HepG2 (cell line): ENCODE data around the gene PANK3. TPM values are rescaled to one million over a fixed set of nuclear protein-coding genes. Genes with fewer than 3 reads are reported as not detected.
A peak's percentile ranks its signal among the peaks of the same experiment; 100 is the strongest.

Source experiments
- ARNT ChIP-seq: fragments of 450-650 bp; IDR thresholded peaks from 2 replicates; pipeline ENCODE4 v1.6.1; 2017
- BRCA1 ChIP-seq: sonication (generic); formaldehyde crosslinking; IDR thresholded peaks from 2 replicates; pipeline ENCODE4 v1.4.0; 2020; ENCODE audit warnings: missing genetic modification reagents
- ERF ChIP-seq: IDR thresholded peaks from 2 replicates; pipeline ENCODE4 v1.6.1; 2018; ENCODE audit warnings: missing biosample characterization, missing genetic modification reagents
- GATA4 ChIP-seq: sonication (generic); IDR thresholded peaks from 2 replicates; pipeline ENCODE4 v1.6.1; 2016; ENCODE audit warnings: antibody characterized with exemption, low read depth, borderline replicate concordance
- HOXD1 ChIP-seq: sonication (generic); formaldehyde crosslinking; IDR thresholded peaks from 2 replicates; pipeline ENCODE4 v1.5.0; 2020; ENCODE audit warnings: missing genetic modification reagents
- KDM5A ChIP-seq: fragments of 200-600 bp; sonication (generic); IDR thresholded peaks from 2 replicates; pipeline ENCODE4 v1.7.0; 2018; ENCODE audit warnings: antibody characterized with exemption, mild to moderate bottlenecking, low read length, borderline replicate concordance
- MIER3 ChIP-seq: IDR thresholded peaks from 2 replicates; pipeline ENCODE4 v1.6.1; 2016; ENCODE audit warnings: missing compliant biosample characterization, borderline replicate concordance
- MTERF4 ChIP-seq: sonication (generic); formaldehyde crosslinking; IDR thresholded peaks from 2 replicates; pipeline ENCODE4 v1.8.0; 2023; ENCODE audit warnings: mild to moderate bottlenecking, missing genetic modification reagents
- NKX3-1 ChIP-seq: sonication (generic); formaldehyde crosslinking; IDR thresholded peaks from 2 replicates; pipeline ENCODE4 v1.5.0; 2020; ENCODE audit warnings: missing genetic modification reagents
- ONECUT2 ChIP-seq: sonication (generic); formaldehyde crosslinking; IDR thresholded peaks from 2 replicates; pipeline ENCODE4 v1.4.0; 2020; ENCODE audit warnings: missing genetic modification reagents
- PAWR ChIP-seq: sonication (generic); formaldehyde crosslinking; IDR thresholded peaks from 2 replicates; pipeline ENCODE4 v1.4.0; 2020; ENCODE audit warnings: missing genetic modification reagents, mild to moderate bottlenecking, borderline replicate concordance
- SKIL ChIP-seq: sonication (generic); formaldehyde crosslinking; IDR thresholded peaks from 2 replicates; pipeline ENCODE4 v1.8.0; 2022; ENCODE audit warnings: missing genetic modification reagents, mild to moderate bottlenecking, moderate library complexity, borderline replicate concordance
- ZBTB44 ChIP-seq: sonication (generic); formaldehyde crosslinking; IDR thresholded peaks from 2 replicates; pipeline ENCODE4 v1.4.0; 2020; ENCODE audit warnings: missing genetic modification reagents
- ZFP36L1 ChIP-seq: sonication (generic); formaldehyde crosslinking; IDR thresholded peaks from 2 replicates; pipeline ENCODE4 v1.8.0; 2022; ENCODE audit warnings: mild to moderate bottlenecking, missing genetic modification reagents, moderate library complexity
- ZNF33A ChIP-seq: sonication (generic); formaldehyde crosslinking; IDR thresholded peaks from 2 replicates; pipeline ENCODE4 v1.5.1; 2020; ENCODE audit warnings: missing genetic modification reagents, mild to moderate bottlenecking, moderate library complexity, borderline replicate concordance
- ZSCAN25 ChIP-seq: sonication (generic); formaldehyde crosslinking; IDR thresholded peaks from 2 replicates; pipeline ENCODE4 v1.8.0; 2022; ENCODE audit warnings: mild to moderate bottlenecking, missing genetic modification reagents
- ZSCAN31 ChIP-seq: sonication (generic); formaldehyde crosslinking; IDR thresholded peaks from 2 replicates; pipeline ENCODE4 v1.5.0; 2020; ENCODE audit warnings: low read depth, mild to moderate bottlenecking, missing genetic modification reagents
- polyA plus RNA-seq, 8 experiments: library from polyadenylated mRNA; depleted of rRNA in 3 of 8; stranded (reverse) in 7 of 8; unstranded in 1 of 8; fragments of >200 nt; fragmentation: Illumina TruSeq in 4 of 8; extraction: Trizol in 4 of 8; gene quantifications; 2 replicates each; pipeline versions ENCODE4 v1.2.1 to v1.2.3, GENCODE V29; 2011 to 2016; ENCODE audit warnings: low read depth in 4 of 8, missing spikeins in 1 of 8, mixed read lengths in 1 of 8; ENCODE audit not compliant: insufficient read depth in 1 of 8
- total RNA-seq, 5 experiments: library from RNA; depleted of rRNA; stranded (reverse); fragments of >200 nt; fragmentation: Illumina TruSeq; extraction: Trizol; gene quantifications; 2 replicates each; pipeline ENCODE4 v1.2.3, GENCODE V29; 2016; ENCODE audit warnings: low read depth in 1 of 5
- TF ChIP-seq, protein P1 (sequence below): sonication (generic); formaldehyde crosslinking; IDR thresholded peaks from 2 replicates; pipeline ENCODE4 v1.4.0; 2020; ENCODE audit warnings: missing genetic modification reagents; ENCODE audit errors: not compliant biosample characterization
- TF ChIP-seq, protein P2 (sequence below): sonication (generic); formaldehyde crosslinking; IDR thresholded peaks from 2 replicates; pipeline ENCODE4 v1.8.0; 2022; ENCODE audit warnings: mild to moderate bottlenecking, missing genetic modification reagents, moderate library complexity
- TF ChIP-seq, protein P3 (sequence below): IDR thresholded peaks from 2 replicates; pipeline ENCODE4 v1.6.1; 2016; ENCODE audit warnings: mild to moderate bottlenecking

The PANK3 gene
- total and polyA plus RNA-seq, 2 of the 13 experiments (the other 11 are each of a cell fraction or from before 2014, with no cell fraction given): 26.9 to 69.5 TPM

DNA sequence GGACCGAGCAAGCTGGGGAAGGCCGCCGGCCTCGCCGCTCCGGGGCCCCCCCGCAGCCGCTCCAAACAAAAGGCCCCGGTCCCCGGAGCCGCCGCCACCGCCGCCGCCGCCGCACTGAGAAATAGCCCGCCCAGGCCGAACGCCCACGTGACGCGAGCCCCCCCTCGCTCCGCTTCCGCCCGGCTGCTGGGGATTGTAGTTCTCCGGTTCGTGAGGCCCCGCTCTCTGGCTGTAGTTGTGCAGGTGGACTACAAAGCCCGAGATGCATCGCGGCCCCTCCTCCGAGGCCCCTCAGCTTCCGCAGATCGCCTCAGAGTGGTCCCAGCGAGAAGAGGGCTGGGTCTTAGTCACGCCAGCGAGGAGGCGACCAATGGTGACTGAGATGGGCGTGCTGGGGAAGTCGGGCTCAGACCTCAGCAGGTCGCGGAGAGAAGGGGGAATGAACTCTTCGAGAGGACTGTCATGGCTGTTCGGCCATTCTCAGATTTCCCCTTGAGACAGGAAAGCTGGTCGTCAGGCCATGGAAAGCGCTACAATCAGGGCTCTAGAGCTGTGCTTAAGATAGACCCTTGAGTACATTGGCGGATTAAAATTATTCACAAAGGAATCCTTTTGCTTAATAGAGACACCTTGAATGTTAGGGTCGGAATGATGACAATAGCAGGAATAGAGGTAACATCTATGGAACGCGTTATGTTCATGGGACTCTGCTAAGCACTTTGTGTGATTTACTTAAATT lies 489 bp upstream of the PANK3 start (continued):
- TF ChIP-seq KDM5A (no peak; the same call in 1 of the 2 replicates), HOXD1 (CRISPR knock-in tag) (no peak), ERF (CRISPR knock-in tag) (peak; percentile 81), BRCA1 (CRISPR knock-in tag) (no peak), ZNF33A (no peak), ARNT (no peak), GATA4 (no peak; the same call in 1 of the 2 replicates), ZSCAN31 (CRISPR knock-in tag) (peak; percentile 81), ONECUT2 (CRISPR knock-in tag) (no peak), ZFP36L1 (CRISPR knock-in tag) (peak; percentile 81), MIER3 (CRISPR knock-in tag) (peak; percentile 72; the same call in 1 of the 2 replicates), PAWR (CRISPR knock-in tag) (no peak), SKIL (no peak), NKX3-1 (CRISPR knock-in tag) (peak; percentile 62; the same call in 1 of the 2 replicates), ZSCAN25 (no peak), MTERF4 (CRISPR knock-in tag) (no peak; the same call in 1 of the 2 replicates), ZBTB44 (CRISPR knock-in tag) (no peak)
- TF ChIP-seq, protein P1, sequence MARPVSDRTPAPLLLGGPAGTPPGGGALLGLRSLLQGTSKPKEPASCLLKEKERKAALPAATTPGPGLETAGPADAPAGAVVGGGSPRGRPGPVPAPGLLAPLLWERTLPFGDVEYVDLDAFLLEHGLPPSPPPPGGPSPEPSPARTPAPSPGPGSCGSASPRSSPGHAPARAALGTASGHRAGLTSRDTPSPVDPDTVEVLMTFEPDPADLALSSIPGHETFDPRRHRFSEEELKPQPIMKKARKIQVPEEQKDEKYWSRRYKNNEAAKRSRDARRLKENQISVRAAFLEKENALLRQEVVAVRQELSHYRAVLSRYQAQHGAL (CRISPR knock-in tag): no peak
- TF ChIP-seq, protein P2, sequence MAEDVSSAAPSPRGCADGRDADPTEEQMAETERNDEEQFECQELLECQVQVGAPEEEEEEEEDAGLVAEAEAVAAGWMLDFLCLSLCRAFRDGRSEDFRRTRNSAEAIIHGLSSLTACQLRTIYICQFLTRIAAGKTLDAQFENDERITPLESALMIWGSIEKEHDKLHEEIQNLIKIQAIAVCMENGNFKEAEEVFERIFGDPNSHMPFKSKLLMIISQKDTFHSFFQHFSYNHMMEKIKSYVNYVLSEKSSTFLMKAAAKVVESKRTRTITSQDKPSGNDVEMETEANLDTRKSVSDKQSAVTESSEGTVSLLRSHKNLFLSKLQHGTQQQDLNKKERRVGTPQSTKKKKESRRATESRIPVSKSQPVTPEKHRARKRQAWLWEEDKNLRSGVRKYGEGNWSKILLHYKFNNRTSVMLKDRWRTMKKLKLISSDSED (CRISPR knock-in tag): no peak
- TF ChIP-seq, protein P3, sequence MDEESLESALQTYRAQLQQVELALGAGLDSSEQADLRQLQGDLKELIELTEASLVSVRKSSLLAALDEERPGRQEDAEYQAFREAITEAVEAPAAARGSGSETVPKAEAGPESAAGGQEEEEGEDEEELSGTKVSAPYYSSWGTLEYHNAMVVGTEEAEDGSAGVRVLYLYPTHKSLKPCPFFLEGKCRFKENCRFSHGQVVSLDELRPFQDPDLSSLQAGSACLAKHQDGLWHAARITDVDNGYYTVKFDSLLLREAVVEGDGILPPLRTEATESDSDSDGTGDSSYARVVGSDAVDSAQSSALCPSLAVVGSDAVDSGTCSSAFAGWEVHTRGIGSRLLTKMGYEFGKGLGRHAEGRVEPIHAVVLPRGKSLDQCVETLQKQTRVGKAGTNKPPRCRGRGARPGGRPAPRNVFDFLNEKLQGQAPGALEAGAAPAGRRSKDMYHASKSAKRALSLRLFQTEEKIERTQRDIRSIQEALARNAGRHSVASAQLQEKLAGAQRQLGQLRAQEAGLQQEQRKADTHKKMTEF (CRISPR knock-in tag): peak; percentile 85
